B cell (primary cell): ENCODE data around the gene FAM222A. TPM values are rescaled to one million over a fixed set of nuclear protein-coding genes. Genes with fewer than 3 reads are reported as not detected.

Experiments
- ATAC-seq: fragments of 200-7000 bp; cut with Tn5 transposase; one replicate; pipeline ENCODE4 v1.10.0; 2021; ENCODE audit warnings: low read depth, mild to moderate bottlenecking, moderate number of reproducible peaks, moderate library complexity
- CTCF ChIA-PET: fragments of 350-600 bp; sonication (Branson Sonifier 250); formaldehyde crosslinking; loops from one replicate; lab custom pipeline; 2021; ENCODE audit warnings: antibody characterized with exemption, inconsistent platforms; lab: Charles Lee
- POLR2A ChIA-PET: fragments of 350-600 bp; sonication (Branson Sonifier 250); formaldehyde crosslinking; loops from one replicate; lab custom pipeline; 2021; ENCODE audit warnings: antibody characterized with exemption; lab: Charles Lee
- DNase-seq: peaks from one replicate; pipeline ENCODE4 v3.0.0; 2013
- H2AFZ ChIP-seq: 2 replicates; pipeline ENCODE4 v1.6.1; 2012; ENCODE audit warnings: mild to moderate bottlenecking, low read depth, low read length; ENCODE audit not compliant: insufficient read depth, poor library complexity, severe bottlenecking
- H3K27ac ChIP-seq, 2 donors: 1 replicate in 1 of 2; 2 replicates in 1 of 2; pipeline ENCODE4 v1.5.1; 2012 to 2013; ENCODE audit warnings: low read length in 2 of 2, mild to moderate bottlenecking in 2 of 2, moderate library complexity in 1 of 2
- H3K27me3 ChIP-seq, 4 experiments: fragments of 200-600 bp in 1 of 4; sonication (generic) in 1 of 4; replicated peaks in 1 of 4; 1 replicate in 2 of 4; 2 replicates in 2 of 4; pipeline versions ENCODE4 v1.6.1 to v1.7.0; 2013 to 2016; ENCODE audit warnings: low read length in 3 of 4, mild to moderate bottlenecking in 2 of 4, mixed read lengths in 1 of 4, moderate library complexity in 1 of 4; ENCODE audit not compliant: insufficient read depth in 4 of 4, control insufficient read depth in 3 of 4; ENCODE audit errors: control extremely low read depth in 1 of 4
- H3K36me3 ChIP-seq, 2 experiments: replicated peaks in 1 of 2; 1 replicate in 1 of 2; 2 replicates in 1 of 2; pipeline versions ENCODE4 v1.6.1 to v1.7.1; 2013; ENCODE audit warnings: low read length in 1 of 2; ENCODE audit not compliant: insufficient read depth in 2 of 2, control insufficient read depth in 1 of 2; ENCODE audit errors: control extremely low read depth in 1 of 2, extremely low read depth in 1 of 2
- H3K4me1 ChIP-seq, 2 donors: fragments of 200-600 bp in 1 of 2; sonication (generic) in 1 of 2; 1 replicate in 1 of 2; 2 replicates in 1 of 2; pipeline versions ENCODE4 v1.5.1 to v1.6.1; 2013 to 2017; ENCODE audit warnings: low read length in 2 of 2; ENCODE audit not compliant: control insufficient read depth in 2 of 2, insufficient read depth in 2 of 2
- H3K4me2 ChIP-seq: replicated peaks from 2 replicates; pipeline ENCODE3; 2012; ENCODE audit warnings: mild to moderate bottlenecking, low read depth, low read length; ENCODE audit not compliant: poor library complexity, severe bottlenecking
- H3K4me3 ChIP-seq, 5 experiments: fragments of 200-600 bp in 1 of 5; sonication (generic) in 1 of 5; 1 replicate in 3 of 5; 2 replicates in 2 of 5; pipeline versions ENCODE4 v1.5.1 to v1.7.0; 2011 to 2016; ENCODE audit warnings: low read length in 4 of 5, mild to moderate bottlenecking in 4 of 5, low read depth in 2 of 5, control low read depth in 1 of 5, moderate library complexity in 1 of 5; ENCODE audit not compliant: insufficient read depth in 1 of 5; ENCODE audit errors: control extremely low read depth in 1 of 5, extremely low read depth in 1 of 5
- H3K79me2 ChIP-seq: fragments of 200-600 bp; sonication (generic); one replicate; pipeline ENCODE4 v1.6.0; 2016; ENCODE audit warnings: low read length; ENCODE audit not compliant: control insufficient read depth, insufficient read depth
- H3K9ac ChIP-seq: fragments of 200-600 bp; sonication (generic); 2 replicates; pipeline ENCODE4 v1.6.1; 2017; ENCODE audit warnings: mild to moderate bottlenecking, low read length, moderate library complexity
- H3K9me3 ChIP-seq, 3 donors: one replicate each; pipeline versions ENCODE4 v1.6.1 to v1.7.1; 2013; ENCODE audit warnings: low read length in 2 of 3; ENCODE audit not compliant: control insufficient read depth in 2 of 3, insufficient read depth in 1 of 3; ENCODE audit errors: control extremely low read depth in 1 of 3
- H4K20me1 ChIP-seq: 2 replicates; pipeline ENCODE4 v1.6.0; 2012; ENCODE audit warnings: mild to moderate bottlenecking, low read length; ENCODE audit not compliant: insufficient read depth, control insufficient read depth, poor library complexity, severe bottlenecking
- H3K27ac Mint-ChIP-seq: one replicate; pipeline ENCODE4 v1.8.0; 2021; ENCODE audit warnings: mixed read lengths
- H3K27me3 Mint-ChIP-seq: one replicate; pipeline ENCODE4 v1.8.0; 2021; ENCODE audit warnings: mixed read lengths
- H3K4me1 Mint-ChIP-seq: one replicate; pipeline ENCODE4 v1.8.0; 2021; ENCODE audit warnings: mixed read lengths
- H3K4me3 Mint-ChIP-seq: one replicate; pipeline ENCODE4 v1.8.0; 2021; ENCODE audit warnings: mixed read lengths
- H3K9me3 Mint-ChIP-seq: one replicate; pipeline ENCODE4 v1.8.0; 2022; ENCODE audit warnings: mixed read lengths; ENCODE audit not compliant: insufficient read depth
- EZH2 ChIP-seq: IDR thresholded peaks from 2 replicates; pipeline ENCODE4 v1.6.1; 2012; ENCODE audit warnings: borderline replicate concordance, low read depth, mild to moderate bottlenecking, moderate library complexity, low read length; ENCODE audit not compliant: insufficient read depth, poor library complexity, severe bottlenecking
- WGBS: methylation state at CpG from one replicate; pipeline ENCODE4 v1.1.5; 2013; ENCODE audit warnings: missing lambda C conversion rate; ENCODE audit not compliant: insufficient coverage; 5-methylcytosine and 5-hydroxymethylcytosine counted together
- intact Hi-C: fragments of 100-400 bp; cut with micrococcal nuclease; formaldehyde crosslinking; loops from one replicate; pipeline ENCODE4 v1.10.0; 2022
- polyA plus RNA-seq: library from polyadenylated mRNA; depleted of rRNA; stranded (reverse); fragments of >200 nt; gene quantifications from 2 replicates; pipeline ENCODE4 v1.2.3, GENCODE V29; 2012
- total RNA-seq, 2 donors: library from RNA; stranded (reverse); fragments of 120-200 nt in 1 of 2; gene quantifications; 1 replicate in 1 of 2; 2 replicates in 1 of 2; pipeline versions ENCODE4 v1.2.3 to v1.2.4, GENCODE V29; 2013 to 2022
- TF ChIP-seq, protein P1 (sequence below): fragments of 200-600 bp; IDR thresholded peaks from one replicate; pipeline ENCODE4 v1.8.0; 2022; ENCODE audit warnings: antibody characterized with exemption, mild to moderate bottlenecking

FAM222A gene
- total and polyA plus RNA-seq, 2 donors (not counting 1 experiment from before 2014, with no cell fraction given): 0.49 to 4.6 TPM

DNA sequence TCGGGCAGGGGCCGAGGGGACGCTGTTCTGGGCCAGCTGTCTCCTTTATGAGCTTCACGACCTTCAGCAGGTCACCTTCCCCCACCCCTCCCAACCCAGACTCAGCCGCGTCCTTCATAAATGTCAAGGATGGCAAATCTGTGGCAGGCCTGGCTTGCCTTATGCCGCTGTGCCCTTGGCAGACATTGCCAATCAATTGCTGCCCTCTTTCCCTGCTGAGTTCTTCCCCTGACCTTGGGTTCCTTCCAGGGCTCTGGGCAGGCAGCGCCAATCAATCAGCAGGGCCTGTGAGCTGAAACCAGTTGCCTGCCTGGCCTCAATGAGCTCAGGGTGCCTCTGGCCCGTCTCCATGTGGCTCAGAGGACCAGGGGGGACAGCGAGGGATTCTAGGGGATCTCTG, 7.7 kb downstream of the FAM222A start:
- Mint-ChIP-seq H3K9me3 (no peaks in the 10 kb centered on the region), H3K27me3 (peaks cover 29% of the 10 kb centered on the region), H3K27ac (no peak overlapping the region), H3K4me1 (peaks cover 2% of the 10 kb centered on the region), H3K4me3 (no peak overlapping the region)
- no peaks in the 10 kb centered on the region for H4K20me1 ChIP-seq
- H3K27ac ChIP-seq: no peak overlapping the region
- WGBS: 91% methylated on average over 10 of the region's 10 CpGs
- H3K4me3 ChIP-seq: no peak overlapping the region
- TF ChIP-seq, protein P1, sequence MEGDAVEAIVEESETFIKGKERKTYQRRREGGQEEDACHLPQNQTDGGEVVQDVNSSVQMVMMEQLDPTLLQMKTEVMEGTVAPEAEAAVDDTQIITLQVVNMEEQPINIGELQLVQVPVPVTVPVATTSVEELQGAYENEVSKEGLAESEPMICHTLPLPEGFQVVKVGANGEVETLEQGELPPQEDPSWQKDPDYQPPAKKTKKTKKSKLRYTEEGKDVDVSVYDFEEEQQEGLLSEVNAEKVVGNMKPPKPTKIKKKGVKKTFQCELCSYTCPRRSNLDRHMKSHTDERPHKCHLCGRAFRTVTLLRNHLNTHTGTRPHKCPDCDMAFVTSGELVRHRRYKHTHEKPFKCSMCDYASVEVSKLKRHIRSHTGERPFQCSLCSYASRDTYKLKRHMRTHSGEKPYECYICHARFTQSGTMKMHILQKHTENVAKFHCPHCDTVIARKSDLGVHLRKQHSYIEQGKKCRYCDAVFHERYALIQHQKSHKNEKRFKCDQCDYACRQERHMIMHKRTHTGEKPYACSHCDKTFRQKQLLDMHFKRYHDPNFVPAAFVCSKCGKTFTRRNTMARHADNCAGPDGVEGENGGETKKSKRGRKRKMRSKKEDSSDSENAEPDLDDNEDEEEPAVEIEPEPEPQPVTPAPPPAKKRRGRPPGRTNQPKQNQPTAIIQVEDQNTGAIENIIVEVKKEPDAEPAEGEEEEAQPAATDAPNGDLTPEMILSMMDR: no peak
- TF ChIP-seq EZH2: no peak
- CTCF ChIA-PET: no interaction called here
- DNase-seq (no peak), ATAC-seq (no peak)
- H3K4me1 ChIP-seq: peaks cover 3 to 8% of the 10 kb centered on the region in 2 donors
- H3K79me2 ChIP-seq: no peaks in the 10 kb centered on the region
- no peak overlapping the region for H2AFZ ChIP-seq
- POLR2A ChIA-PET: no interaction called here
- intact Hi-C loops: no loop called here
- no peak overlapping the region for H3K4me2 ChIP-seq
- peaks cover 0 to 36% (median 13%) of the 10 kb centered on the region in 4 experiments for H3K27me3 ChIP-seq
- no peak overlapping the region for H3K9ac ChIP-seq
- H3K36me3 ChIP-seq: no peaks in the 10 kb centered on the region
- no peaks in the 10 kb centered on the region for H3K9me3 ChIP-seq

DNA sequence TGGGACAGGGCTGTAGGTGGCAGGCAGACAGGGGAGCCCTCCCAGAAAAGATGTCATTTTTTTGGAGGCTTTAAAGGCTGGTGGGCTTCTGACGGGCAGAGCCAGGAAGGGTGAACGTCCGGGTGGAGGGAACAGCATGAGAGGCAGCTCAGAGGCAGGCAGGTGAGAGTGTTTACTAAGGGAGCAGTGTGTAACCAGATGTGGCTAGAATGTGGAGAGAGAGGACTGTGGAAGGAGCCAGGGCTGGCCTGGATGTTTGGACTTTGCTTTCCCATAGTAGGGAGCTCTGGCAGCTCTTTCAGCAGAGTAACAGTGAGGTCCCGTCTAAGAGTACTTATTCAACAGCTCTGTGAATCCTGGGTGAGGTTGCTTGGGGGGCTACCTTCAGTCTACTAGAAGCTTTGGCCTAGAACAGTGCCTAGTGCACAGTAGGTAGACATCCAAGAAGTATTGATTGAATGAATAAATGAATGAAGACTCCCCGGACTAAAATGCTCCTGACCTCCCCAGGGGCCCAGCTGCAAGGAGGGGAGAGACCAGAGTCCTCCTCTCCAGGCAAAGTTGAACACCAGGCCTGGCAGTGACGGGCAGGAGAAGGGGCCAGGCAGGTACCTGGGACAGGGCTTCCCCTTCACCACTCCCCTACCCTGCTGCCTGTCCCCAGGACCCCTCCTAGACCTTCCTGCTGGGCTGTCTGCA, 8.5 kb downstream of the FAM222A start:
- Histone ChIP-seq H3K4me3 (no peak overlapping the region), H4K20me1 (no peaks in the 10 kb centered on the region), H3K27me3 (peaks cover 0 to 29% (median 9%) of the 10 kb centered on the region in 4 experiments), H3K36me3 (no peaks in the 10 kb centered on the region), H3K9me3 (no peaks in the 10 kb centered on the region), H3K27ac (no peak overlapping the region), H3K79me2 (no peaks in the 10 kb centered on the region), H3K9ac (no peak overlapping the region), H2AFZ (no peak overlapping the region), H3K4me1 (peaks cover 3 to 8% of the 10 kb centered on the region in 2 donors), H3K4me2 (no peak overlapping the region)
- Mint-ChIP-seq H3K27ac (no peak overlapping the region), H3K4me3 (no peak overlapping the region), H3K9me3 (no peaks in the 10 kb centered on the region), H3K4me1 (peaks cover 2% of the 10 kb centered on the region), H3K27me3 (peaks cover 28% of the 10 kb centered on the region)
- no peak for TF ChIP-seq EZH2
- TF ChIP-seq, protein P1: no peak
- no peak for ATAC-seq
- 80% methylated on average over 5 of the region's 6 CpGs for WGBS
- no peak for DNase-seq
- intact Hi-C loops: no loop called here
- ChIA-PET POLR2A (no interaction called here), CTCF (interaction anchor here (1.1 kb wide), 1 partner anchor 84 kb away, joined by 3 read pairs; no protein-coding TSS in a partner anchor)
